SK-MEL-5 (cell line): ENCODE results near the gene ATP6V0A4. TPM values are rescaled to one million over a fixed set of nuclear protein-coding genes. Genes with fewer than 3 reads are reported as not detected.

ENCODE experiments used
- DNase-seq: peaks from one replicate; pipeline ENCODE4 v3.0.0-alpha.2; 2016; ENCODE audit warnings: low read depth, low spot score
- in situ Hi-C: cut with HindIII; loops from 2 replicates; pipeline ENCODE4 v1.10.0; 2016; ENCODE audit warnings: low sequenced_read_pairs, high pct_unique_total_duplicates, low pct_unique_long_range_greater_than_20kb
- polyA plus RNA-seq, 2 experiments: library from polyadenylated mRNA; depleted of rRNA; stranded (reverse); fragments of >200 nt; gene quantifications; 2 replicates each; pipeline ENCODE4 v1.2.3, GENCODE V29; 2015
- total RNA-seq: library from RNA; depleted of rRNA; stranded (reverse); fragments of >200 nt; shearing (Covaris generic); gene quantifications from 2 replicates; pipeline ENCODE4 v1.2.3, GENCODE V29; 2014; rRNA removed

ATP6V0A4 gene
- total RNA-seq, result 269 and 294 TPM in 2 replicates
- 89.6 and 106 TPM in 2 replicates for polyA plus RNA-seq (2015; cell fraction: cytosol; rRNA removed)
- polyA plus RNA-seq (2015; cell fraction: nucleus; rRNA removed), result 22.7 and 32.0 TPM in 2 replicates

- no peak for DNase-seq
- in situ Hi-C loops, result no loop called here
Observed at GRCh38 chr7:138797715-138798320, at the start of gene ATP6V0A4, which contains the start of gene TMEM213. Gene ATP6V0A4 (minus strand): TSS chr7:138798196. CDS start chr7:138771247, 26,949 bp downstream. Gene TMEM213 (plus strand): TSS chr7:138797994. CDS start chr7:138798105, 111 bp downstream.

GRCh38 chr7:138845711-138846110 lies 47.7 kb upstream of the ATP6V0A4 start:
- in situ Hi-C loops, result no loop called here
- DNase-seq, result no peak

GRCh38 chr7:138843632-138844580 lies 45.9 kb upstream of the ATP6V0A4 start:
- no peak for DNase-seq
- in situ Hi-C loops, result no loop called here

DNA sequence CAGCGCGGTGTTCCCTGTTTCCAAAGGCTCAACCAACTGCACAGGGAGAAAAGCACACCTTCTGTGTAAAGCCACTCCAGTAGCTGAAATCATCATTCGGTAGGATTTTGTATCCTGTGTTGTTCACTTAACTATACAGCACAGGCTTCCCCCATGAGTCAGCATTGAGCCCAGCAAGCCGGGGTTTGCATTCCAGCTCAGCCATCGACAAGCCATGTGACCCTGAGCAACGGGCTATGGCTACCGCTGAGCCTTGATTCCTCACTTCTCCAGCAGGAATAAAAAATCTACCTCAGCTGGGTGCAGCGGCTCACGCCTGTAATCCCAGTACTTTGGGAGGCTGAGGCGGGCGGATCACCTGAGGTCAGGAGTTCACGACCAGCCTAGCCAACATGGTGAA lies 44.1 kb upstream of the ATP6V0A4 start:
- in situ Hi-C loops, result no loop called here
- no peak for DNase-seq

GRCh38 chr7:138838166-138838565 lies 40.2 kb upstream of the ATP6V0A4 start:
- DNase-seq, result no peak
- in situ Hi-C loops, result no loop called here

GRCh38 chr7:138837627-138838026 lies 39.6 kb upstream of the ATP6V0A4 start:
- in situ Hi-C loops, result no loop called here

DNA sequence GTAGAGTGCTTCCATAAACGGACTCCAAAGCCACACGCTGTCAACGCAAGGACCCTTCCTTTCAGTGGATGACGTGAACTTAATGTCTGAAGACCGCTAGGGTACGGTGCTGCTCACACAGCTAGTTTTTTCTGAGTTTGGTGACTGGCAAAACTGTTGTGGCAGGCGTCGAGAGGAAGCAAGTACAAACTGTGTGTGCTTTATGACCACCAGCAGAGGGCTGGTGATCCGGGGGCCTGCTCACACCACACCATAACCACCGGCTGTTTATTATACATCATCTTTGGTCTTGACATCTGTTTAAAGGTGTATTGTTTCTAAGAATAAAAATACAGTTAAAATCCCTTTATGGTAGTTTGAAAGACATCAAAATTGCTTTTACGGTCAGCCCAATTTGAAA lies 37.1 kb upstream of the ATP6V0A4 start:
- no peak for DNase-seq
- in situ Hi-C loops, result no loop called here

More at GRCh38 chr7:138837627-138838026, 39.6 kb upstream of the ATP6V0A4 start:
- no peak for DNase-seq

DNA sequence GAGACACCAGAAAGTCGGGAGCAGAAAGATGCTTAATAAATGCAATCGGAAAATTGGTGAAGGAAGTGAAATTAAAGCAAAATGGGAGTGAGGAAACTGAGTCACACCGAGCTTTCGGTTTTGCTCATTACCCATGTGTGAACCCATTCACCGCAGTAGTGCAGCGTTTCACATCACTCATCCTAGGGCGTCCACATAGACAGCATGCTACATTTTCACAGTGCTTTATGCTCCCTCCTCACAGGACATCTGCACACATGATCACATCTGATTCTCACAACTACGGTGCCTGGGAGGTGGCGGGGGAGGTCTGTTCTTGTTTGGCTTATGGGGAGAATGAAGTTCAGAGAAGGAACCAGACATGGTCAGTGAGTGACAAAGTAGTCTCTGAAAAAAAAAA lies 36.6 kb upstream of the ATP6V0A4 start:
- in situ Hi-C loops, result no loop called here
- no peak for DNase-seq

- DNase-seq, result no peak
- in situ Hi-C loops, result no loop called here
Observed at GRCh38 chr7:138833596-138833995, 35.6 kb upstream of the ATP6V0A4 start.

- no peak for DNase-seq
- in situ Hi-C loops, result no loop called here
Observed at GRCh38 chr7:138832966-138833365, 35.0 kb upstream of the ATP6V0A4 start.

- DNase-seq, result no peak
- in situ Hi-C loops, result no loop called here
Observed at GRCh38 chr7:138829335-138829734, 31.3 kb upstream of the ATP6V0A4 start.

- no peak for DNase-seq
- in situ Hi-C loops, result no loop called here
Observed at GRCh38 chr7:138828302-138828701, 30.3 kb upstream of the ATP6V0A4 start.

DNA sequence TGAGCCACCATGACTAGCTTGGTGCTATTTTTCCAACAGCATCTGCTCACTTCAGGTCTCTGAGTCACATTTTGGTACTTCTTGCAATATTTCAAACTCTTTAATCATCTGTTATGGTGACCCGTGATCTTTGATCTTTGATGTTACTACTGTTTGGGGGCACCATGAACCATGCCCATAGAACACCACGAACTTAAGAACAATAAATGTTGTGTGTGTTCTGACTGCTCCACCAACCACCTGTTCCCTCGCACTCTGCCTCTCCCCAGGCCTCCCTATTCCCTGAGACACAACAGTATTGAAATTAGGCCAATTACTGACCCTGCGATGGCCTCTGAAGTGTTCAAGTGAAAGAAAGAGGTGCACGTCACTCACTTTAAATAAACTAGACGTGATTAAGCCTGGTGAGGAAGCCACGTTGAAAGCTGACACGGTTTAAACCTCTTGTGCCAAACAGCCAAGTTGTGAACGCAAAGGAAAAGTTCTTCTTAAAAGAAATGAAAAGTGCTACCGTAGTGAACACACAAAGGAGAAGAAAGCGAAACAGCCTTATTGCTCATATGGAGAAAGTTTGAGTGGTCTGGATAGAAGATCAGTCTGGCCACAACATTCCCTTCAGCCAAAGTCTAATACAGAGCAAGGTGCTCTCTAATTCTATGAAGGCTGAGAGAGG lies 27.2 kb upstream of the ATP6V0A4 start:
- in situ Hi-C loops, result no loop called here
- DNase-seq, result no peak

DNA sequence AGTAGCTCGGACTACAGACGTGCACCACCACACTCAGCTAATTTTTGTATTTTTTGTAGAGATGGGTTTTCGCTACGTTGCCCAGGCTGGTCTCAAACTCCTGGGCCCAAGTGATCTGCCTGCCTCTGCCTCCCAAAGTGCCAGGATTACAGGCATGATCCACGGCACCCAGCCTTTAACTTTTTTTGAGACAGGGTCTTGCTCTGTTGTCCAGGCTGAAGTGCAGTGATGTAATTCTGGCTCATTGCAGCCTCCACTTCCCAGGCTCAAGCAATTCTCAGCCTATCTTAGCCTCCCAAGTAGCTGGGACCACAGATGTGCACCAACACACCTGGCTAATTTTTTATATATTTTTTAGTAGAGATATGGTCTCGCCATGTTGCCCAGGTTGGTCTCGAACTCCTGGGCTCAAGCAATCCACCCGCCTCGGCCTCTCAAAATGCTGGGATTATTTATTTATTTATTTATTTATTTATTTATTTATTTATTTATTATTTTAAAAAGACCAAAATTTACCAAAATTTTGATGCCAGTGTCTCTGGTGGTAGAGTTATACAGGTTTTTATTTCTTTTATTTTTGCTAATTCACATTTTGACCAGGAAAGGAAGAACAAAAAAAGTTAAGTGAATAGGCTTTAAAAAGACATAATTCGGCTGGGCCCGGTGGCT lies 25.0 kb upstream of the ATP6V0A4 start:
- in situ Hi-C loops, result no loop called here
- DNase-seq, result no peak

DNA sequence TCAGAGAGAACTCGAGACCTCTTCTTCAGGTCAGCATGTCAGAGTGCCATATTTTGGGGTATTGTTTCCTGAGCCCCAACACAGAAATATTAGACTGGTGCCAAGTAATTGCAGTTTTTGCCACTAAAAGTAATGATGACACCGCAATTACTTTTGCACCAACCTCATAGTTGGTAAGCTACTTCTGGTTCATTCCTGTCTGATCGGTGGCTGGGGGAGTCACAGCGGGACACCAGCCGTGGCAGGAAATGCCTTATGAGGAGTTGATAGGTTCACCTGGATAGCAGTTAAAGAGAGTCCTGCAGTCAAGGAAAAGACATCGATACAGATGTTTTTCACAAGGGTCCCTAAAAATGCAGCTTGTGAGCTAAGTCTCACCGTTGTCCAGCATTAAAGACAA lies 23.9 kb upstream of the ATP6V0A4 start:
- in situ Hi-C loops, result no loop called here
- DNase-seq, result no peak

DNA sequence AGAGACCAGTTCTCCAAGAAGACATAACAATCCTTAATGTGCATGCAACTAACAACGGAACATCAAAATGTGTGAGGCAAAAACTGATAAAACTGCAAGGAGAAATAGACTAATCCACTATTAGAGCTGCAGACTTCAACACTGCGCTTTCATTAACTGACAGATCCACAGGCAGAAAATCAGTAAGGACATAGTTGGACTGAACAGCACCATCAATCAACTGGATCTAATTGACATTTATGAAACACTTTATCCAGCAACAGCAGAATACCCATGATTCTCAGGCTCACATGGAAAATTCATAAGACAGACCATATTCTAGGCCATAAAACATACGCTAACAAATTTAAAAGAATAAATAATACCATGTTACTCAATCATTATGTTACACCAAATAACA lies 21.6 kb upstream of the ATP6V0A4 start:
- in situ Hi-C loops, result no loop called here

GRCh38 chr7:138816650-138817049 lies 18.7 kb upstream of the ATP6V0A4 start:
- in situ Hi-C loops, result no loop called here
- DNase-seq, result no peak

More for the DNA sequence above, 21.6 kb upstream of the ATP6V0A4 start:
- DNase-seq, result no peak
